Measurements from ENCODE around the gene CREB1. TPM values are rescaled to one million over a fixed set of nuclear protein-coding genes. Genes with fewer than 3 reads are reported as not detected.
"Not testable (repeated sequence)": the region's sequence is repeated elsewhere in the genome, so short reads cannot be mapped to it uniquely, and the experiment has no call there.

Gene CREB1
- total and polyA plus RNA-seq, 9 donors = 16.6 to 41.4 (median 30.9) TPM

GRCh38 chr2:207625014-207625907, 95.5 kb downstream of the CREB1 start, which contains the start of gene METTL21A:
Gene METTL21A (minus strand): TSS chr2:207625394. CDS start chr2:207624375, 1,019 bp downstream.
- peak within 1 kb of the TSS; percentile 98 for H3K27ac ChIP-seq (ENCODE audit: low read length)
- peak; percentile 96 for DNase-seq
- no peaks in the 10 kb centered on the region for H3K27me3 ChIP-seq (ENCODE audit: control insufficient read depth, insufficient read depth, low read length)
- H3K9me3 ChIP-seq (replicated peaks; ENCODE audit: control insufficient read depth, low read depth, low read length) = no peaks in the 10 kb centered on the region
- under 1% methylated on average over 87 of the region's 92 CpGs for WGBS (ENCODE audit: insufficient coverage)
- peaks cover 12% of the 10 kb centered on the region for H3K36me3 ChIP-seq (ENCODE audit: control insufficient read depth, insufficient read depth, low read length)
- H3K4me1 ChIP-seq (ENCODE audit: control insufficient read depth, insufficient read depth, low read length) = peaks cover 7% of the 10 kb centered on the region
- H3K4me3 ChIP-seq (ENCODE audit: low read length) = peak within 1 kb of the TSS; percentile 97

DNA sequence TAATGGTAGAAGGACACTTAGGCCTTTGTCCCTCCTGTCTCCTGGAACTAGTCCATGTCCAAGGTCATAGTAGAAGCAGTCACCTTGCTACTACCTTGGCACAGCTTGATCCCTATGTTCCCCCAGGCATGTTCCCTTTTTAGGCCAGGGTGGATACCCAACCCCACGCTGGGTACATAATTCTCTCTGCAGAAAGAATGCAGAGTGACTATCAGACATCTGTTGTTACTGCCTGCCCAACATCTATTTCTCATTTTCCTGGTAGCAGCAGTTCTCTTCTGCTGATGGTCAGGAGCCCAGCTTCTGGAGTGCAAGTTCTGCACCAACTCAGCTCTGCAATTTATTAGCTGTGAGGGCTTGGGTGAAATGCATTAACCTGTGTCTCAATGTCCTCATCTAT, 99.8 kb downstream of the CREB1 start:
- H3K27me3 ChIP-seq (ENCODE audit: control insufficient read depth, insufficient read depth, low read length) = no peaks in the 10 kb centered on the region
- no peak for DNase-seq
- H3K9me3 ChIP-seq (replicated peaks; ENCODE audit: control insufficient read depth, low read depth, low read length) = no peaks in the 10 kb centered on the region
- no peaks in the 10 kb centered on the region for H3K36me3 ChIP-seq (ENCODE audit: control insufficient read depth, insufficient read depth, low read length)
- no peak overlapping the region for H3K4me3 ChIP-seq (ENCODE audit: low read length)
- H3K27ac ChIP-seq (ENCODE audit: low read length) = no peak overlapping the region
- 80% methylated on average over 1 of the region's 1 CpG for WGBS (ENCODE audit: insufficient coverage)
- H3K4me1 ChIP-seq (ENCODE audit: control insufficient read depth, insufficient read depth, low read length) = peaks cover 2% of the 10 kb centered on the region

- Histone ChIP-seq H3K36me3 (ENCODE audit: control insufficient read depth, insufficient read depth, low read length) (no peaks in the 10 kb centered on the region), H3K27me3 (ENCODE audit: control insufficient read depth, insufficient read depth, low read length) (no peaks in the 10 kb centered on the region), H3K4me1 (ENCODE audit: control insufficient read depth, insufficient read depth, low read length) (peaks cover 2% of the 10 kb centered on the region), H3K27ac (ENCODE audit: low read length) (no peak overlapping the region), H3K4me3 (ENCODE audit: low read length) (no peak overlapping the region), H3K9me3 (replicated peaks; ENCODE audit: control insufficient read depth, low read depth, low read length) (no peaks in the 10 kb centered on the region)
- DNase-seq = no peak
- WGBS (ENCODE audit: insufficient coverage) = 51% methylated on average over 3 of the region's 4 CpGs
These were observed 100.7 kb downstream of the CREB1 start for GRCh38 chr2:207630491-207630890.

- WGBS (ENCODE audit: insufficient coverage) = 87% methylated on average over 5 of the region's 8 CpGs
- no peak overlapping the region for H3K27ac ChIP-seq (ENCODE audit: low read length)
These were observed 103.1 kb downstream of the CREB1 start for GRCh38 chr2:207632575-207633493.

DNA sequence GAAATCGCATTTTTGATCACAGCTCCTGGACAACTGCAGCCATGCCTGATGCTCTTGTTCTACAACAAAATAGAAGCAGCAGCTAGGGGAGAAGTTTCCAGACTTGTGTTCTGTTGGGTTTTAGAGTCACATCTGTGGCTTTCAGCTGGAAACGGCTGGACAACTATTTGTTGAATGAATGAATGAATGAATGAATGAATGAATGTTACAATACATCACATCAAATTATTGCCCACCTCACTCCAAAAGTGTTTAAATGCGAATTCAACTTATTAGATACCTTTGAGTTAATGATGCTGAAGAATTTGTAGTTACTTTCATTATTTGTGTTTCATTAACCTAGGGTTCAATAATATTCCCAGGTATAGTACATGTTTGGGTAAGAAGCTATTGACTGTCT, 103.9 kb downstream of the CREB1 start:
- no CpG with 5 or more reads among the region's 3 CpGs for WGBS (ENCODE audit: insufficient coverage)
- no peak for DNase-seq
- no peaks in the 10 kb centered on the region for H3K36me3 ChIP-seq (ENCODE audit: control insufficient read depth, insufficient read depth, low read length)
- H3K27ac ChIP-seq (ENCODE audit: low read length) = no peak overlapping the region
- no peaks in the 10 kb centered on the region for H3K27me3 ChIP-seq (ENCODE audit: control insufficient read depth, insufficient read depth, low read length)
- H3K4me3 ChIP-seq (ENCODE audit: low read length) = no peak overlapping the region
- no peaks in the 10 kb centered on the region for H3K9me3 ChIP-seq (replicated peaks; ENCODE audit: control insufficient read depth, low read depth, low read length)
- H3K4me1 ChIP-seq (ENCODE audit: control insufficient read depth, insufficient read depth, low read length) = no peaks in the 10 kb centered on the region

More at GRCh38 chr2:207632575-207633493, 103.1 kb downstream of the CREB1 start:
- Histone ChIP-seq H3K4me1 (ENCODE audit: control insufficient read depth, insufficient read depth, low read length) (no peaks in the 10 kb centered on the region), H3K4me3 (ENCODE audit: low read length) (no peak overlapping the region), H3K36me3 (ENCODE audit: control insufficient read depth, insufficient read depth, low read length) (no peaks in the 10 kb centered on the region), H3K27me3 (ENCODE audit: control insufficient read depth, insufficient read depth, low read length) (no peaks in the 10 kb centered on the region), H3K9me3 (replicated peaks; ENCODE audit: control insufficient read depth, low read depth, low read length) (no peaks in the 10 kb centered on the region)
- DNase-seq = no peak

GRCh38 chr2:207635468-207636200, 105.9 kb downstream of the CREB1 start:
- H3K4me3 ChIP-seq (ENCODE audit: low read length) = no peak overlapping the region
- no peaks in the 10 kb centered on the region for H3K27me3 ChIP-seq (ENCODE audit: control insufficient read depth, insufficient read depth, low read length)
- no peaks in the 10 kb centered on the region for H3K4me1 ChIP-seq (ENCODE audit: control insufficient read depth, insufficient read depth, low read length)
- H3K9me3 ChIP-seq (replicated peaks; ENCODE audit: control insufficient read depth, low read depth, low read length) = no peaks in the 10 kb centered on the region
- 82% methylated on average over 6 of the region's 11 CpGs for WGBS (ENCODE audit: insufficient coverage)
- H3K36me3 ChIP-seq (ENCODE audit: control insufficient read depth, insufficient read depth, low read length) = no peaks in the 10 kb centered on the region
- no peak for DNase-seq
- H3K27ac ChIP-seq (ENCODE audit: low read length) = no peak overlapping the region

DNA sequence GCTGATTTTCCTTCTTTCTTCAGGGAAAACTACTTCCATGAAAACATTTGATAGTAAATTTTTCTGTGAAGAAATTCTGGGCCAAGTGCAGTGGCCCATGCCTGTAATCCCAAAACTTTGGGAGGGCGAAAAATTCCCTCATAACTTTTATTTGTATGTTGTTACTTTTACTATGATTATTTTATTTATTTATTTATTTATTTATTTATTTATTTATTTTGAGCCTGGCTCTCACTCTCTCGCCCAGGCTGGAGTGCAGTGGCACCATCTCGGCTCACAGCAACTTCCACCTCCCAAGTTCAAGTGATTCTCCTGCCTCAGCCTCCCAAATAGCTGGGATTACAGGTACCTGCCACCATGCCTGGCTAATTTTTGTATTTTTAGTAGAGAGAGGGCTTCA, 109.5 kb downstream of the CREB1 start:
- not testable (repeated sequence) for H3K4me3 ChIP-seq (ENCODE audit: low read length); DNase-seq; H3K27me3 ChIP-seq (ENCODE audit: control insufficient read depth, insufficient read depth, low read length); H3K4me1 ChIP-seq (ENCODE audit: control insufficient read depth, insufficient read depth, low read length); H3K27ac ChIP-seq (ENCODE audit: low read length); H3K36me3 ChIP-seq (ENCODE audit: control insufficient read depth, insufficient read depth, low read length); H3K9me3 ChIP-seq (replicated peaks; ENCODE audit: control insufficient read depth, low read depth, low read length)
- no CpG with 5 or more reads among the region's 3 CpGs for WGBS (ENCODE audit: insufficient coverage)

DNA sequence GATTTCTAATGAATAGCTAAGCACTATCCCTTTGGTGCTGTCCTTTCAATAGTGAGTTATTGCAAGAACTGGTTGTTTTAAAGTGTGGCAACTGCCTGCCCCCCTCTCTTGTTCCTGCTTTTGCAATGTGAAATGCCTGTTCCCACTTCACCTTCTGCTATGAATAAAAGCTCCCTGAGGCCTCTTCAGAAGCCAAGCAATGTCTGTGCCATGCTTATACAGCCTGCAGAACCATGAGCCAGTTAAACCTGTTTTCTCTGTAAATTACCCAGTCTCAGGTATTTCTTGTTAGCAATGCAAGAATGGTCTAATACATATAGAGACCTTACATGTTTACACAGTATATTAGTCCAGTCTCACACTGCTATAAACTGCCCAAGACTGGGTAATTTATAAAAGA, 110.4 kb downstream of the CREB1 start:
- Histone ChIP-seq H3K9me3 (replicated peaks; ENCODE audit: control insufficient read depth, low read depth, low read length) (no peaks in the 10 kb centered on the region), H3K27me3 (ENCODE audit: control insufficient read depth, insufficient read depth, low read length) (no peaks in the 10 kb centered on the region), H3K4me3 (ENCODE audit: low read length) (no peak overlapping the region), H3K27ac (ENCODE audit: low read length) (no peak overlapping the region), H3K36me3 (ENCODE audit: control insufficient read depth, insufficient read depth, low read length) (no peaks in the 10 kb centered on the region), H3K4me1 (ENCODE audit: control insufficient read depth, insufficient read depth, low read length) (no peaks in the 10 kb centered on the region)
- no peak for DNase-seq

GRCh38 chr2:207640661-207641060, 110.9 kb downstream of the CREB1 start:
- no peak for DNase-seq
- Histone ChIP-seq H3K9me3 (replicated peaks; ENCODE audit: control insufficient read depth, low read depth, low read length) (no peaks in the 10 kb centered on the region), H3K4me3 (ENCODE audit: low read length) (no peak overlapping the region), H3K27ac (ENCODE audit: low read length) (no peak overlapping the region), H3K27me3 (ENCODE audit: control insufficient read depth, insufficient read depth, low read length) (no peaks in the 10 kb centered on the region), H3K36me3 (ENCODE audit: control insufficient read depth, insufficient read depth, low read length) (no peaks in the 10 kb centered on the region), H3K4me1 (ENCODE audit: control insufficient read depth, insufficient read depth, low read length) (no peaks in the 10 kb centered on the region)
- no CpG with 5 or more reads among the region's 1 CpG for WGBS (ENCODE audit: insufficient coverage)

Measured in muscle of leg (tissue), 11 donors.